CD4-positive, alpha-beta T cell treated with Interleukin-15 for 1 hour (primary cell): ENCODE data around the gene BCL7C.
A peak's percentile ranks its signal among the peaks of the same experiment; 100 is the strongest.
"Not testable (repeated sequence)": the region's sequence is repeated elsewhere in the genome, so short reads cannot be mapped to it uniquely, and the experiment has no call there.

Experiments used
- DNase-seq: peaks from one replicate; pipeline ENCODE4 v3.0.0-alpha.2; 2020

The BCL7C gene

DNA sequence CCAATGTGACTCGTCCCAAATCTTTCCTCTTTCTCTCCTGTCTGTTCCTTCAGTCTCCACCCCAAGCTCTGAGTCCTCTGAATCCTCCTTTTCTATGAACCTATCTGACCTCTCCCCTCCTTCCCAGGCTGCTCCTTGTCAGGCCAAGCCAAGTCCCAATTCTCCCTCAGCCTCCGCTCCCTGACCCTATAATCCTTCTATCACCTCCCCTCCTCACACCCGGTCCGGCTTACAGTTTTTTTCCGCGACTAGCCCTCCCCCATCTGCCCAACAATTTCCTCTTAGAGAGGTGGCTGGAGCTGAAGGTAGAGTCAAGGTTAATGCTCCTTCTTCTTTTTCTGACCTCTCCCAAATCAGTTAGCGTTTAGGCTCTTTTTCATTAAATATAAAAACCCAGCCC, 33.1 kb downstream of the BCL7C start:
- DNase-seq: not testable (repeated sequence)

DNA sequence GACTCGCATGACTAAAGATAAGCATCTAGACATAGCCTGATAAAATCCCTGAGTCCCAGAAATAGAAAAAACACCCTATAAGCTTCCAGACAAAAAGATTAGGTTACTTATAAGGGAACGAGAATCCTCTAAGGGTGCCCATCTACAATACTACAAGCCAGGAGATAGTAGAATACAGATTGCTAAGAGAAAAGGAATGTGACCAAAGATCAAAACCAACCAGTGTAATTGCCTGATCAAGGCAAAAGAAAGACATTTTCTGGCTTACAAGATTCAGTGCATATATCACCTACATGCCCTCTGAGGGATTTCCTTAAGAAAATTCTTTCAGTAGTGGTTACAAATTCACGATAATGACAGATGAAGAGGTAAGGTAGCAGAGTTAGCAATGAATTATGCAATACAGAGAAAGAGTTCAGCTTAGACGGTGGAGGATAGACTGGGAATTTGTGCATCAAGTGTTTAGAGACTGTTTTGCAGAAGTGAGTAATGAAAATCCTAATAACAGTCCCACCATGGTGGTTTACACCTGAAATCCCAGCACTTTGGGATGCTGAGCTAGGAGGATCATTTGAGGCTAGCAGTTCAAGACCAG, 35.0 kb downstream of the BCL7C start:
- no peak for DNase-seq

DNA sequence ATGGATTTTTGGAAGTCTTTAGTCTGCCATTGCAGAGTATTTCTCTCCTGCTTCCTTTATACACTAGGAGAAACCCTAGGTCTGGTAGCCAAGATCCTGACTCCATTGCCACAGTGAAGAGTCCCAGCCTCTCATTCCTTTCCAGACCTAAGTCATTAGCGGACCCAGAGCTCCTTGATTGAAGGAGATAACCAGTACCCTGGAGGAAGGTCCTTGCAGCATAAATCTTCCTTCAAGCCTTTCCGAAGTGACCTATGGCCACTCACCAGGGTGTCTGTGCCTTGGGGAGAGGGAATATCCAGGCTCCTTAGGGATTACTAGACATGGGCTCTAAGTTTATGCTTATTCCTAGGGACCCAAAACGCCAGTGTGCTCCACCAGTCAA, 35.8 kb downstream of the BCL7C start:
- DNase-seq: no peak

DNA sequence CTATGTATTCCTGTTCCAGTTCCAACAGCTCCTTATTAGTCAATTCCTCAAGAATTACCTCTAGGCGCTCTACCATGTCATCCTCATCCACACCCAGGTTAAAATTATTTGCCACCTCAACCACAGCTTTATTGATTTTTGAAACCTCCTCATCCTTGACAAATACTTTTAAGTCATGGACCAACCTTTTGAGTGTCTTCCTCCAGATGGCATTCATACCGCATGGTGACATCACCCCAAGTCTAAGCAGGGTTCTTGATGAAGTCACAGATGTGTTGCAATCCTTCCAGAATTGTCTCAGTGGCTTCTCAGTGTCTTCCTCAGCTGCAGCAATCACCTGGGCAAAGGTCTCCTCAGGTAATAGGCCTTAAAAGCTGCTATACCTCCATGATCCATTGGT, 40.1 kb downstream of the BCL7C start:
- no peak for DNase-seq

DNA sequence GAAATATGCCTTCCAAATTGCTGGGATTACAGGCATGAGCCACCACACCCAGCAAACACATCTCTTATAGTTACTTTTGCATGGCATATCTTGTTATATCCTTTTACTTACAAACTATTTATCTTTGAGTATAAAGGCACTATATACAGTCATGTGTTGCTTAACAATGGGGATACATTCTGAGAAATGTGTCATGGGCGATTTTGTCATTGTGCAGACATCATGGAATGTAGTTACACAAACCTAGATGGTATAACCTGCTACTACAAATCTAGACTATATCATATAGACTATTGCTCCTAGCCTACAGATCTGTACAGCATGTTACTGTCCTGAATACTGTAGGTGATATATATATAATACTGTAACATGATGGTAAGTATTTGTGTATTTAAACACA, 43.6 kb downstream of the BCL7C start:
- no peak for DNase-seq

DNA sequence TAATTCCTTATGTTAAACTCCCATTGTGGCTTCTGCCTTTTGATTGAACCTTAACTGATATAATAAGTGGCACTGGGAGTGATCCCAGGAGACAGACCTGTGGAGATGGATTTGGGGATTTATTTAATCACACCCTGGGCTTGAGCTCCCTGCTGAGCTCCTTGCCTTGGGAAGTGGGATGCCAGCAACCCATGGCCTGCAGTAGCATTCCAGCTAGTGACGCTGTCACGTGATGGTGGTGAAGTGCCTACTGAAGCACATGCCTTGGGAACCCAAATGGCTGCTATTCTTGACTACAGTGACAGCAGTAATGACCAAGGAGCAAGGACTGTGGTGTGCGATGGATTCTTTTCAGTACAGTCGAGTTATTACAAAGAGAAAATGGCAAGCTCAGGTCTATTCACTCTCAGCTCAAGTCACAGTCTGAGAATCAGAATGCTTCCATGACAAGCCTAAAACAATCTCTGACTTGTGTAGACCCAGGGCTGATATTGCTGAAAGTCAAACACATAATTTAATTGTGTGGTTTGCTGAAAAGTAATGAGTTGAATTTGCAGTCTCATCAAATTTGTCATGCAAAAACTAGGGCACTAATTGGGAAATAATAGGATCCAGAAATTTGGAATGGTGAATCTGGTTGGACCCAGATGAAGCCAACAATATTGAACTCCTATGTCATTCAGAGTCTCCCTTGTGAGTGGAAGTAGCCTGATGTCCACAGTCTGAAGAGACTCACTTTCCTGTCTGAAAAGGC, 47.1 kb downstream of the BCL7C start:
- no peak for DNase-seq

DNA sequence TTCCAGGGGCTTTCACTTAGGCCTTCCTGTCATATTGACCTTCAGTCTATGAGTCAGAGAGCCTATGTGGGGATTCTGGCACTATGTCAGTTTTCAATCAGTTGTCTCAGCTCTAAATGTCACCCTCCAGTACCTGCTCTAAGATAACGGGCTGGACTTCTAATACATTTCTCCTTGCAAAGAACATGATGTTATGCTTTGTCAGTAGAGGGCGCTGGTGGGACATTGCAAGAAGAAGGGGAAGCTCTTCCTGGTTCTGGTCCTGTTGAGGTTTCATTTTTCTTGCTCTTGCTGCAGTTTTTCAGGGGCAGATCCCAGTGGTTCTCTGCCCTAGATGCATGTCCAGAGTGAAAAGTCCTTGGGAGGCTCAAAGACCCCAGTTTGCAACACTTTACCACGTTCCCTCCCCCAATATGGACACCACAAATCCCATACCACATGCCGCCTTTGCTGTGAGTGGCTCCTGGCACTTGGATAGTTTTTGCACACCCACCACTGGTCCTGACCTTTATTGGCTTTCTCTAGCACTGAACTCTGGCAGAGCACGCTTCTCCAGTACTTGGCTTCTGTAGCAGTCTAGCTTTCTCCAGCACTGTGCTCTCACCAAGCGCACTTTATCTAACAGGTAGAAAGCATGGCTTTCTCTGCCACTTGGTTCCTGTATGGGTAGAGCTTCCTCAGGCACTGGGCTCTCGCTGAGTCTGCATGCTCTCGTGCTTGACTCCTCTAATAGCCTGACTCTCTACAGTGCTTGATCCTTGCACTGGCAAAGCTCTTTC, 49.0 kb downstream of the BCL7C start:
- DNase-seq: peak; percentile 77

DNA sequence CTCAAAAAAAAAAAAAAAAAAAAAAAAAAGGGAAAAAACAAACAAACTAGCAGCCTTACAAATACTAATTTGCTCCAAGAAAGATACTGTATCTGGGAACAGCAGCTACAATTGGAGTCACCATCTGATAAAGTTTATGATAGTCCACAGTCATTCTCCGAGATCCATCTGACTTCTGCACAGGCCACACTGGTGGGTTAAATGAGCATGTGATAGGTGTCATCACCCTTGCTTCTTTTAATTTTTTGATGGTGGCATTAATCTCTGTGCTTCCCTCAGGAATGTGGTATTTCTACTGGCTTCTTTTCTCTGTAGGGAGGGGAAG, 49.6 kb downstream of the BCL7C start:
- DNase-seq: no peak

DNA sequence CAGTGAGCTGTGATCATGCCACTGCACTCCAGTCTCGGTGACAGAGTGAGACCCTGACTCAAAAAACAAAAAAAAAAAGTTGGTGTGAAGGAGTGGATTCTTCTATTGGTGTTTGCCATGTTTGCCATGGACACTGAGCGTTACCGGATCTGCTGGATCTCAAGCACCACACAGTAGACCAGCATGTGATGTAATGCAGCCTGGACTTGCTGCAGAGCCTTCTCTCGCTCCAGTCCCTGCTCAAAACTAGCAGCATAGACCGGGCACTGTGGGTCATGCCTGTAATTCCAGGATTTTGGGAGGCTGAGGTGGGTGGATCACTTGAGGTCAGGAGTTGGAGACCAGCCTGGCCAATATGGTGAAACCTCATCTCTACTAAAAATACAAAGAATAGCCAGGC, 50.4 kb downstream of the BCL7C start:
- no peak for DNase-seq

DNA sequence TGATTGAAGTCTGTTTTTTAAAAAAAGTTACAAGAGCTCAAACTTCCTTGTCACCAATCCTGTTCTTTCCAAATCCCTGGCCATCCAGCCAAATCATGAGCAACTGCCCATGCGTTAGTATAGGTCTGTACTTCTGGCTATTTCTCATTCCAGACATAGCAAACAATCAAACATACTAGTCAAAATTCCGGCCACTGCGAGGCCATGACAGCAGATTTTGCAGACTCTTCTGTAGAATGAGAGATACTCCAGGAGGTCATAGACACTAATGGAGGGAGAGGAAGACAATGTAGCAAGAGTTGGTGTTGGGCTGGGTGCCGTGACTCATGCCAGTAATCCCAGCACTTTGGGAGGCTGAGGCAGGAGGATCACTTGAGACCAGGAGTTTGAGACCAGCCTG, 50.9 kb downstream of the BCL7C start:
- no peak for DNase-seq

DNA sequence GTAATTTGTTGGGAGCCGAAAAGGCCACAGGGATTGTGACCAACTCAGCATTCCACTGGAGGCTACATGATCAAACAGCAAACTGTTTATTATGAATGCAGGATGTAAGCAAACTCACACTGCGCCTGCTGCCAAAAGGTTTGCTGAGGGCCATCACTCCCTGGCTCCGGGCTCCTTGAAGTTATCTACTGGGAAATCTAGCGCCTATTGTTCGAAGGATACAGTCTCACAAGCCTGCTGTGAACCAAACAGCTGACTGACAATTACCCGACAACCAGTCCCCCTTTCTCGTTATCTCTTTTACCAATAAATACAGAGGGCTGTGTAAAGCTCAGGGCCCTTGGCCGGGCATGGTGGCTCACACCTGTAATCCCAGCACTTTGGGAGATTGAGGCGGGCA, 52.5 kb downstream of the BCL7C start:
- DNase-seq: no peak

DNA sequence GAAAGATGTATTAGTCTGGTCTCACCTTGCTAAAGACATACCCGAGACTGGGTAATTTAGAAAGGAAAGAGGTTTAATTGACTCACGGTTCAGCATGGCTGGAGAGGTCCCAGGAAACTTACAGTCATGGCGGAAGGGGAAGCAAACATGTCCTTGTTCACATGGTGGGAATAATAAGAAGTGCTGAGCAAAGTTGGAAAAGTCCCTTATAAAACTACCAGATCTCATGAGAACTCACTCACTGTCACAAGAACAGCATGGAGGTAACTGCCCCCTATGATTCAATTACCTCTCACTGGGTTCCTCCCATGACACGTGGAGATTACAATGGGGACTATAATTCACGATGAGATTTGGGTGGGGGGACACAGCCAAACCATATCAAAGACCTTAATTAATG, 53.3 kb downstream of the BCL7C start:
- no peak for DNase-seq

DNA sequence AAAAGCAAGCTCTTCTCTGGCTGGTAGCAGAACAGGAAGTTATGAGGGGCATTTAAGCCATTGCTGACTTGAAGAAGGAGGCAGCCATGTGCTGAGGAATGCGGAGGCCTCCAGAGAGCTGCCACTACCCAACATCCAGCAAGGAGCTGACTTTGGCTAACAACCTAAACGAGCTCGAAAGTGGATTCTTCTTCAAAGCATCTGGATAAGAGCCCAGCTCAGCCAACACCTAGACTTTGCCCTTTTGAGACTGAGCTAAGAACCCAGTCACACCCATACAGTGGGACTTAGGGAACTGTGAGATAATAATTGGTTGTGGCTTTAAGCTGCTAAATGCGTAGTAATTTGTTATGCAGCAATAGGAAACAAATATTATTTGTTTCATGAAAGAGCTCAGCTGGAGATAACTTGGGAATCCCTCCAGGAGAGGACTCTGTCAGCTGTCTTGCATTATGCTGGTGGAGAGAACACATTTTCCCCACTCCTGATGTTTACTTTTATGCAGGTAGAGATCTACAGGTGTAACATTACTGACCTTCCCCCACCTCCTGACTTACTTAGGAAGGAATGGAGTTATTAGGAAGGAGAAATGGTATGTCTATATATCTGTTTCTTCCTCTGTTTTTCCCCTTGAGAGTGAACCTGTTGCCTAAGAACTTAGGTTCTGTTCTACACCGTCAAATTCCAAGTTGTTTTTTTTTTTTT, 54.2 kb downstream of the BCL7C start:
- no peak for DNase-seq

DNA sequence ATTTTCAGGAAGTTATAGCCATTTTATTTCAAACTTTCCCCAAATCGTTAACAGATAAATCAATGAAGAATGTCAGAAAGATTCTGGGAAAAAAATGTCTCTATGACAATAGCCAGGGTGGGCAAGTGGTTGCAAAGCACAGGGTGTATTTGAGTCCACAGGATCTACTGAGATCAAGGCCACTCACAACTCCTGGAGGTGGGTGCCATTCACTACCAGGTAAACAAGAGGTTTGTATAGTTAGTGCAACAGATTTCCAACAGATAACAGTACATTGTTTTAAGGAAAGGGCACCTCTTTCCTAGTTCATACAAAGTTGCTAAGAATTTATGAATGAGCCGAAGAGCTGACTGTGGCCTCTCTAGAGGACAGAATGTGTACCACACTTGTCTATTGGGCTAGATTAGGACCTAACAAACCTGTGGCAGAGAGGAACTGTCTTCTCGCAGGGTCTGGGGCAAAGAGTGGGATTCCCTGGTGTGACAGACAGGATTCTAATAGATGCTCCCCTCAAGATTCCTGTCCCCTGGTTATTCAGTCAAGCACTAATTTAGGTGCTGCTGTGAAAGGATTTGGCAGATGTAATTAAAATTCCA, 54.9 kb downstream of the BCL7C start:
- DNase-seq: no peak

DNA sequence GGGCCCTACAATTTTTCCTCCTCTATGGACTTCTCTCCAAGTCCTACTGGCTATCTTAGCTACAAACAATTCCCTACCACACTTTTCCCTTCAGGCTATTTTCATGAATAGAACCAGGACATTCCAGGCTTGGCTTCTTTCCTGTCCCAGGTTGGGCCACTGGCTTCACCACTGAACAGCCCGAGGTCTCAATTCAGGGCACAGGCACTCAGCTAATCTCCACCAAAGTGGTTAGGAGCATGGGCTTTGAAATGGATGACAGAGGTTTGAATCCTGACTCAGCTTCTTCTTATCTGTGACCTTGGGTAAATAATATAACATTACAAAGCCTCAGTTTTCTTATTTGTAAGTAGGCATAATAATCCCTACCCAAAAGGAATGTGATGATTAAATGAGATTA, 56.0 kb downstream of the BCL7C start:
- DNase-seq: no peak
